Measurements from ENCODE around the gene CRYAB. TPM values are rescaled to one million over a fixed set of nuclear protein-coding genes. Genes with fewer than 3 reads are reported as not detected.

CRYAB gene
- total RNA-seq, 1 donor from 2014 or later, result 6,704 TPM

DNA sequence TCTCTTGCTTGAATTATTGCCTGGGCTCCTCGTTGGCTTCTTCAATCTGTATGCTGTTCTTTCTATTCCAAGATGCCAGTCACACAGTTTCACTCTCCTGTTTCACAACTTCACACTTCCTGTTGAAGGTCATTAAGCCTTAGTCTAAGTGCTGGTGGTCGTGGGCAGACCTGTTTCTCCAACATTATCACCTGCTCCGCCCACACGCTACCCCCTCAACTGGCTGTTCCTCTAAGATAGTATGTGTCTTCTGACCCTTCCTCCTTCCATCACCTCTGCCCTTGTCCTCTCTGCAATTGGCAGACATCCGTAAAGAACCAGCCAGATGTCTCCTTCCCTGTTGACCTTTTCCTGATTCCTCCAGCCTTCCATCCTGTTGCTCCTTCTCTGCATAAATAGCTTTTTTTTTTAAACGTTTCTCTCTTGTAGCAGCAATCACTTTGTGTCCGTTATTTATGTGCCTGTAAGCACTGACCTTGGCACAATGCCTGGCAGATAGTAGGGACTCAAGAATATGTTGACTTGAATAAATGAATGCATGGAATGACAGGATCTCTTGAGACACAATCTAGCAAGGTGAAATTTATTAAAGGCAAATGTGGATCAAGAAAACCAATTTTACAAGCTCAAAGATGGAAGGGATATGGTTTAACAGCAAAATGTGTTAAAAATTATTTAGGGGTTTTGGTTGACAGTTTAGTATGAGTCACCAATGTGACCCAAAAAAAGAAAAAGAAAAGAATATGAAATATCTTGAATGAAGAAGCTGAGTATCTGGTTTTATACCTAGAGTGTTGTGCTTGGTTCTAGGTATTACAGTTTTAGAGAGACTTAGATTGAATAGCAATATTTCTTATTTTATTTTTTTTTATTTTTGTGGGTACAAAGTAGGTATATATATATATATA is 38.2 kb upstream of the CRYAB start:
- no peaks in the 10 kb centered on the region for H3K36me3 ChIP-seq
- peaks cover 32% of the 10 kb centered on the region for H3K4me1 ChIP-seq
- H3K27ac ChIP-seq (replicated peaks), result peak overlapping the region; percentile 27
- intact Hi-C loops (cut with micrococcal nuclease), result no loop called here
- DNase-seq, result no peak
- TF ChIP-seq CTCF (IDR thresholded peaks at IDR 0.05; ENCODE audit: borderline replicate concordance), result no peak
- no peaks in the 10 kb centered on the region for H3K27me3 ChIP-seq (ENCODE audit: low read depth)
- H3K9me3 ChIP-seq (replicated peaks), result no peaks in the 10 kb centered on the region
- no peak overlapping the region for H3K4me3 ChIP-seq

GRCh38 chr11:111947143-111947542 is 35.6 kb upstream of the CRYAB start:
- Histone ChIP-seq H3K4me1 (peaks cover 51% of the 10 kb centered on the region), H3K36me3 (no peaks in the 10 kb centered on the region), H3K27me3 (ENCODE audit: low read depth) (no peaks in the 10 kb centered on the region), H3K27ac (replicated peaks) (no peak overlapping the region), H3K4me3 (no peak overlapping the region), H3K9me3 (replicated peaks) (no peaks in the 10 kb centered on the region)
- DNase-seq, result no peak
- no peak for TF ChIP-seq CTCF (IDR thresholded peaks at IDR 0.05; ENCODE audit: borderline replicate concordance)
- intact Hi-C loops (cut with micrococcal nuclease), result no loop called here

GRCh38 chr11:111946499-111946898 is 34.9 kb upstream of the CRYAB start:
- H3K4me1 ChIP-seq, result peaks cover 55% of the 10 kb centered on the region
- no peaks in the 10 kb centered on the region for H3K9me3 ChIP-seq (replicated peaks)
- intact Hi-C loops (cut with micrococcal nuclease), result no loop called here
- H3K4me3 ChIP-seq, result no peak overlapping the region
- no peak for TF ChIP-seq CTCF (IDR thresholded peaks at IDR 0.05; ENCODE audit: borderline replicate concordance)
- no peak for DNase-seq
- no peak overlapping the region for H3K27ac ChIP-seq (replicated peaks)
- H3K36me3 ChIP-seq, result no peaks in the 10 kb centered on the region
- H3K27me3 ChIP-seq (ENCODE audit: low read depth), result no peaks in the 10 kb centered on the region

- Histone ChIP-seq H3K27ac (replicated peaks) (peak overlapping the region; percentile 32), H3K9me3 (replicated peaks) (no peaks in the 10 kb centered on the region), H3K27me3 (ENCODE audit: low read depth) (no peaks in the 10 kb centered on the region), H3K4me1 (peaks cover 65% of the 10 kb centered on the region), H3K4me3 (no peak overlapping the region), H3K36me3 (no peaks in the 10 kb centered on the region)
- intact Hi-C loops (cut with micrococcal nuclease), result no loop called here
- TF ChIP-seq CTCF (IDR thresholded peaks at IDR 0.05; ENCODE audit: borderline replicate concordance), result no peak
- DNase-seq, result no peak
Measured at GRCh38 chr11:111945198-111945597, 33.6 kb upstream of the CRYAB start.

- H3K36me3 ChIP-seq, result no peaks in the 10 kb centered on the region
- intact Hi-C loops (cut with micrococcal nuclease), result no loop called here
- no peaks in the 10 kb centered on the region for H3K27me3 ChIP-seq (ENCODE audit: low read depth)
- peaks cover 66% of the 10 kb centered on the region for H3K4me1 ChIP-seq
- no peak for TF ChIP-seq CTCF (IDR thresholded peaks at IDR 0.05; ENCODE audit: borderline replicate concordance)
- no peaks in the 10 kb centered on the region for H3K9me3 ChIP-seq (replicated peaks)
- H3K4me3 ChIP-seq, result no peak overlapping the region
- no peak for DNase-seq
- H3K27ac ChIP-seq (replicated peaks), result peak overlapping the region; percentile 32
Measured at GRCh38 chr11:111944651-111945051, 33.1 kb upstream of the CRYAB start.
